Astrocyte (in vitro differentiated cells and primary cell): ENCODE data around the gene TP53AIP1. TPM values are rescaled to one million over a fixed set of nuclear protein-coding genes. Genes with fewer than 3 reads are reported as not detected.

ENCODE experiments used
- DNase-seq: peaks from one replicate; pipeline ENCODE4 v3.0.0-alpha.2; 2010; ENCODE audit warnings: low read depth
- FAIRE-seq: peaks from 2 replicates; lab custom pipeline; 2011; peaks lifted over from hg19 to GRCh38; lab: Jason Lieb, UNC
- H2AFZ ChIP-seq: 2 replicates; pipeline ENCODE4 v1.6.0; 2012; ENCODE audit warnings: low read depth, low read length, inconsistent platforms
- H3K27ac ChIP-seq: 2 replicates; pipeline ENCODE4 v1.5.1; 2011; ENCODE audit warnings: low read depth, low read length, inconsistent platforms
- H3K27me3 ChIP-seq: 2 replicates; pipeline ENCODE4 v1.6.0; 2011; ENCODE audit warnings: low read length, inconsistent platforms; ENCODE audit not compliant: insufficient read depth
- H3K36me3 ChIP-seq: 2 replicates; pipeline ENCODE4 v1.5.1; 2011; ENCODE audit warnings: low read length, inconsistent platforms; ENCODE audit not compliant: insufficient read depth
- H3K4me1 ChIP-seq: 2 replicates; pipeline ENCODE4 v1.5.1; 2011; ENCODE audit warnings: low read length, inconsistent platforms; ENCODE audit not compliant: insufficient read depth
- H3K4me2 ChIP-seq: 2 replicates; pipeline ENCODE4 v1.6.0; 2012; ENCODE audit warnings: low read length, inconsistent platforms
- H3K4me3 ChIP-seq: 2 replicates; pipeline ENCODE4 v1.5.1; 2011; ENCODE audit warnings: low read depth, mild to moderate bottlenecking, low read length, inconsistent platforms; ENCODE audit not compliant: insufficient read depth
- H3K79me2 ChIP-seq: 2 replicates; pipeline ENCODE4 v1.6.0; 2012; ENCODE audit warnings: mild to moderate bottlenecking, low read length, inconsistent platforms; ENCODE audit not compliant: insufficient read depth
- H3K9ac ChIP-seq: 2 replicates; pipeline ENCODE4 v1.6.0; 2012; ENCODE audit warnings: mild to moderate bottlenecking, low read length, inconsistent platforms
- H3K9me3 ChIP-seq: 2 replicates; pipeline ENCODE4 v1.5.1; 2012; ENCODE audit warnings: low read depth, mild to moderate bottlenecking, low read length, inconsistent platforms; ENCODE audit not compliant: insufficient read depth
- H4K20me1 ChIP-seq: 2 replicates; pipeline ENCODE4 v1.6.0; 2012; ENCODE audit warnings: low read length, inconsistent platforms; ENCODE audit not compliant: insufficient read depth
- H3K27ac Mint-ChIP-seq: one replicate; pipeline ENCODE4 v1.8.0; 2021; ENCODE audit warnings: mild to moderate bottlenecking, mixed read lengths; ENCODE audit not compliant: unreplicated experiment
- H3K27me3 Mint-ChIP-seq: one replicate; pipeline ENCODE4 v1.8.0; 2021; ENCODE audit warnings: low read depth, mixed read lengths; ENCODE audit not compliant: unreplicated experiment
- H3K36me3 Mint-ChIP-seq: one replicate; pipeline ENCODE4 v1.8.0; 2021; ENCODE audit warnings: low read depth, mixed read lengths; ENCODE audit not compliant: unreplicated experiment
- H3K4me1 Mint-ChIP-seq: one replicate; pipeline ENCODE4 v1.8.0; 2021; ENCODE audit warnings: low read depth, mixed read lengths; ENCODE audit not compliant: unreplicated experiment
- H3K4me3 Mint-ChIP-seq: one replicate; pipeline ENCODE4 v1.8.0; 2021; ENCODE audit warnings: mild to moderate bottlenecking, moderate library complexity, mixed read lengths; ENCODE audit not compliant: unreplicated experiment
- H3K9me3 Mint-ChIP-seq: one replicate; pipeline ENCODE4 v1.8.0; 2021; ENCODE audit warnings: mild to moderate bottlenecking, mixed read lengths; ENCODE audit not compliant: unreplicated experiment
- CTCF ChIP-seq: IDR thresholded peaks from 2 replicates; pipeline ENCODE4 v1.5.1; 2011; ENCODE audit warnings: low read depth, mild to moderate bottlenecking, inconsistent platforms, low read length, moderate library complexity; ENCODE audit not compliant: insufficient read depth
- EZH2 ChIP-seq: IDR thresholded peaks from 2 replicates; pipeline ENCODE4 v1.6.1; 2012; ENCODE audit warnings: mild to moderate bottlenecking, low read length, inconsistent platforms; ENCODE audit not compliant: insufficient read depth
- total RNA-seq: library from RNA; stranded (reverse); gene quantifications from 2 replicates; pipeline ENCODE4 v1.2.1, GENCODE V29; 2021

The TP53AIP1 gene
- total RNA-seq, 1 donor from 2014 or later, result 0.20 TPM

- Histone ChIP-seq H3K4me3 (no peak overlapping the region), H3K36me3 (no peaks in the 10 kb centered on the region), H4K20me1 (no peaks in the 10 kb centered on the region), H3K27me3 (peaks cover 4% of the 10 kb centered on the region), H3K79me2 (no peaks in the 10 kb centered on the region), H2AFZ (no peak overlapping the region), H3K9me3 (no peaks in the 10 kb centered on the region), H3K4me1 (peaks cover 12% of the 10 kb centered on the region), H3K4me2 (no peak overlapping the region), H3K9ac (no peak overlapping the region), H3K27ac (no peak overlapping the region)
- Mint-ChIP-seq H3K36me3 (peaks cover 4% of the 10 kb centered on the region), H3K27me3 (peaks cover 15% of the 10 kb centered on the region), H3K9me3 (peaks cover 3% of the 10 kb centered on the region), H3K4me3 (no peak overlapping the region), H3K27ac (no peak overlapping the region), H3K4me1 (peaks cover 28% of the 10 kb centered on the region)
- DNase-seq (no peak), FAIRE-seq (no peak)
- TF ChIP-seq EZH2, result no peak
- no peak for TF ChIP-seq CTCF
Observed at GRCh38 chr11:128911701-128912100, 31.0 kb downstream of the TP53AIP1 start.

DNA sequence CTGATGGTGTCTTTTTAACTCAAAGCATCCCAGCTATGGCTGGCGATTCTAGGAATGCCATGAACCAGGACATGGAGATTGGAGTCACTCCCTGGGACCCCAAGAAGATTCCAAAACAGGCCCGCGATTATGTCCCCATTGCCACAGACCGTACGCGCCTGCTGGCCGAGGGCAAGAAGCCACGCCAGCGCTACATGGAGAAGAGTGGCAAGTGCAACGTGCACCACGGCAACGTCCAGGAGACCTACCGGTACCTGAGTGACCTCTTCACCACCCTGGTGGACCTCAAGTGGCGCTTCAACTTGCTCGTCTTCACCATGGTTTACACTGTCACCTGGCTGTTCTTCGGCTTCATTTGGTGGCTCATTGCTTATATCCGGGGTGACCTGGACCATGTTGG lies 31.4 kb downstream of the TP53AIP1 start:
- Histone ChIP-seq H3K4me1 (peaks cover 12% of the 10 kb centered on the region), H4K20me1 (no peaks in the 10 kb centered on the region), H3K79me2 (no peaks in the 10 kb centered on the region), H3K36me3 (no peaks in the 10 kb centered on the region), H2AFZ (no peak overlapping the region), H3K9me3 (no peaks in the 10 kb centered on the region), H3K27me3 (peaks cover 4% of the 10 kb centered on the region), H3K4me3 (no peak overlapping the region), H3K4me2 (no peak overlapping the region), H3K9ac (no peak overlapping the region), H3K27ac (no peak overlapping the region)
- TF ChIP-seq EZH2 (no peak), CTCF (no peak)
- FAIRE-seq (no peak), DNase-seq (no peak)
- Mint-ChIP-seq H3K4me3 (no peak overlapping the region), H3K4me1 (peaks cover 28% of the 10 kb centered on the region), H3K9me3 (peaks cover 3% of the 10 kb centered on the region), H3K27ac (no peak overlapping the region), H3K27me3 (peaks cover 15% of the 10 kb centered on the region), H3K36me3 (peaks cover 4% of the 10 kb centered on the region)

- no peak overlapping the region for H3K4me3 Mint-ChIP-seq
- no peaks in the 10 kb centered on the region for H4K20me1 ChIP-seq
- H3K4me2 ChIP-seq, result no peak overlapping the region
- DNase-seq (peak; percentile 31), FAIRE-seq (no peak)
- H3K4me3 ChIP-seq, result no peak overlapping the region
- peaks cover 12% of the 10 kb centered on the region for H3K4me1 ChIP-seq
- peaks cover 4% of the 10 kb centered on the region for H3K27me3 ChIP-seq
- no peaks in the 10 kb centered on the region for H3K9me3 ChIP-seq
- peaks cover 4% of the 10 kb centered on the region for H3K36me3 Mint-ChIP-seq
- TF ChIP-seq CTCF, result no peak
- no peak for TF ChIP-seq EZH2
- H3K27ac Mint-ChIP-seq, result no peak overlapping the region
- peaks cover 15% of the 10 kb centered on the region for H3K27me3 Mint-ChIP-seq
- H3K9me3 Mint-ChIP-seq, result peaks cover 3% of the 10 kb centered on the region
- H3K79me2 ChIP-seq, result no peaks in the 10 kb centered on the region
- no peaks in the 10 kb centered on the region for H3K36me3 ChIP-seq
- peaks cover 28% of the 10 kb centered on the region for H3K4me1 Mint-ChIP-seq
- H3K27ac ChIP-seq, result no peak overlapping the region
- no peak overlapping the region for H2AFZ ChIP-seq
- no peak overlapping the region for H3K9ac ChIP-seq
Observed at GRCh38 chr11:128910576-128910975, 32.1 kb downstream of the TP53AIP1 start.
